Skeletal muscle satellite cell (primary cell): Measurements from ENCODE around the gene SART1.

ENCODE experiments used
- H3K27me3 ChIP-seq: 2 replicates; pipeline ENCODE4 v1.7.0; 2013; ENCODE audit warnings: low read length; ENCODE audit not compliant: control insufficient read depth, insufficient read depth
- H3K36me3 ChIP-seq: 2 replicates; pipeline ENCODE4 v1.7.0; 2013; ENCODE audit warnings: mild to moderate bottlenecking, control low read depth, low read length; ENCODE audit not compliant: insufficient read depth
- H3K4me1 ChIP-seq: 2 replicates; pipeline ENCODE4 v1.7.0; 2013; ENCODE audit warnings: low read length; ENCODE audit not compliant: control insufficient read depth, insufficient read depth
- H3K4me2 ChIP-seq: 2 replicates; pipeline ENCODE4 v1.7.0; 2013; ENCODE audit warnings: mild to moderate bottlenecking, low read length
- H3K4me3 ChIP-seq: 2 replicates; pipeline ENCODE4 v1.7.0; 2013; ENCODE audit warnings: low read length
- H3K9ac ChIP-seq: 2 replicates; pipeline ENCODE4 v1.7.0; 2013; ENCODE audit warnings: mild to moderate bottlenecking, low read depth, low read length, moderate library complexity
- H3K9me3 ChIP-seq: replicated peaks from 2 replicates; pipeline ENCODE4 v1.7.0; 2013; ENCODE audit warnings: mild to moderate bottlenecking, control low read depth, low read length

The SART1 gene

DNA sequence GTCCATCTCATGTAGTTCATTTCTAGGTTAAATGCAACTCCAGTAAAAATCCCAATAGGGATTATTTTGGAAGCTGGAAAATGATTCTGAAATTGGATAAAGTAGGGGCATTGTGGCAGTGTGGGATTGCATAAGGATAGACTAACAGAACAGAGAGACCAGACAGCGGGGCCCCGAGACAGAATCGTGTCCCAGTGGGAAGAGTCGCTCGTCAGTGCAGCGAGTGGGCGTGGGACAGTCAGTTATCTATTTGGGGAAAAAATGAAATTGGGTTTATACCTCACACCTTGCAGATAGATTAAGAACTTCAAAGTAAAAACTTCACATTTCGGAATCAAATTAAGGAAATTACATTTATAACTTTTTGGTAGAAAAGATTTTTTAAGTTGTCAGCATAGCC, 10.6 kb downstream of the SART1 start:
- Histone ChIP-seq H3K27me3 (no peaks in the 10 kb centered on the region), H3K36me3 (peaks cover 52% of the 10 kb centered on the region)

DNA sequence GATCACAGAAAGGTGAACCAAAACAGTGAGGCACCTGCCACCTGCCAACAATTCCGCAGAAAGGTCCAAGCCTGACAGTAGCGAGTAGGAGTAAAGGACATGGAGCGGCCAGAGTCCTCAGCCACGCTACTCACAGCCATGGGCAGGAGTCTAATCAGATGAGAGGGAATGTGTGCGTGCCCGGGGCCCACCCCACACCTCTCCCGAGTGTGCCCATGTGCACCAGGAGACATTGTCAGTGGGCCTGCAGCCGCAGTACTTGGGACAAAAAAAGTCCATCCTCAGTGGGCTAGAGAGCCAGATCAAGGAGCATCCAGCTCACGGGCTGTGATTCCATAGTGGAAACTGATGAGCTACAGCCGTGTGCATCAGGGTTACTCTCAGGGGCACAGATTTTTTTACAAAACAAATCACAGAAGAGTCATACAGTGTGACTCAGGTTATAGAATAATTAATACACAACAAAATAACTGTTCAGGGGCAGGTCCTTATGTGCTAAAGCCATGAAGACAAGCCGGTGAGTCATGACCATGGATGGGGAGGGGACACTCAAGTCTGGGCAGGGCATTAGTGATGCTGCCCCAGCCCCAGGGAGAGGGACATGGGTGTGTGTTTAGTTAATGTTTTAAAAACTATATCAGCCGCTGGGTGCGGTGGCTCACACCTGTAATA, 12.0 kb downstream of the SART1 start:
- Histone ChIP-seq H3K4me2 (no peak overlapping the region), H3K4me3 (no peak overlapping the region), H3K9me3 (no peaks in the 10 kb centered on the region), H3K4me1 (peaks cover 6% of the 10 kb centered on the region), H3K9ac (no peak overlapping the region), H3K36me3 (peaks cover 57% of the 10 kb centered on the region), H3K27me3 (no peaks in the 10 kb centered on the region)

More for the DNA sequence above, 10.6 kb downstream of the SART1 start:
- Histone ChIP-seq H3K9me3 (no peaks in the 10 kb centered on the region), H3K4me2 (no peak overlapping the region), H3K9ac (no peak overlapping the region), H3K4me1 (peaks cover 6% of the 10 kb centered on the region), H3K4me3 (no peak overlapping the region)

DNA sequence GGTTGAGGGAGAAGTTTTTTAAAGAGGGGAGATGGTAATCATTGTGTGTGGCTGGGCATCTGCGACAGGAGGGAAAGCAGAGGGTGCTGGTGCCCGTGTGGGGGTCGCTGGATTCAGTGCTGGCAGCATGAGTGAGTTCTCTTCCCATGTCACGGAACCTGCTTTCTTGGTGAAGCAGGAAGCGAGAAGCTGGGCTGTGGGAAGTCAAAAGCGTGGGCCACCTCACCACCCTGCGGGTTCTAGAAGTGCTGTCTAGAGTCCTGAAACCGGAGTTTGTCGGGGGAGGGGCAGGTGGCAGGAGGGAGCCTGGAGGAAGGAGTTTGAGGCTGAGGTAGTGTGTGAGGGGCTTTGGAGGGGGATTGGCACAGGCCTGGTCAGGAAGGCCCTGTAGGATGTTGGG, 14.2 kb downstream of the SART1 start:
- Histone ChIP-seq H3K36me3 (peaks cover 46% of the 10 kb centered on the region), H3K4me2 (no peak overlapping the region), H3K4me3 (no peak overlapping the region), H3K9ac (no peak overlapping the region), H3K9me3 (no peaks in the 10 kb centered on the region), H3K4me1 (peaks cover 6% of the 10 kb centered on the region), H3K27me3 (no peaks in the 10 kb centered on the region)

DNA sequence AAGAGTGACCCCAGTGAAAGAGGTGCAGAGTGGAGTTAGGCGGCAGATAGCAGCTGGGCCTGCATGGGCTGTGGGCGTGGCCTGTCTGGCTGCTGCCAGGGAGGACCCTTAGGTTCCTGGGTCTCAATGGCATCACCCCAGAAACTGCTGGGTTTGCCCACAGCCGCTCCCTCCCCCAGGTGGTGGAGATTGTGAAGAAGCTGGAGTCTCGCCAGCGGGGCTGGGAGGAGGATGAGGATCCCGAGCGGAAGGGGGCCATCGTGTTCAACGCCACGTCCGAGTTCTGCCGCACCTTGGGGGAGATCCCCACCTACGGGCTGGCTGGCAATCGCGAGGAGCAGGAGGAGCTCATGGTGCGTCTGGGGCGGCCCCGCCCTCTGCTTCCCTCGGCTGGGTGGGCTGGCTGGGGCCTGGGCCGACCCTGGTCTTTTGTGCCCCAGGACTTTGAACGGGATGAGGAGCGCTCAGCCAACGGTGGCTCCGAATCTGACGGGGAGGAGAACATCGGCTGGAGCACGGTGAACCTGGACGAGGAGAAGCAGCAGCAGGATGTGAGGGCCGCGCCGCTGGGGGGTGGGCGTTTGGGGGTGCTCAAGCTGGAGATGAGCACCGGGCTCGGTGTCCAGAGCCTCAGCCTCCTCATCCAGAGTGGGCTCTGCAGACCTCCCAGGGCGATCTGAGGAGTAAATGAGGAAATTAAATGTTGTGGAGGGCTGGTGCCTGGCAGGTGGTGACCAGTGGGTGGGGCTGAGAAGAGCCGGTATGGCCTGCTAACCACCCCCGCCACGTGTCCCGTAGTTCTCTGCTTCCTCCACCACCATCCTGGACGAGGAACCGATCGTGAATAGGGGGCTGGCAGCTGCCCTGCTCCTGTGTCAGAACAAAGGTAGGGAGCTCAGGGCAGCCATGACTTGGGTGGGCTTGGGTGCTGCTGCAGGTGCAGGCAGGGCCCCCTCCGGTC, 15.0 kb downstream of the SART1 start:
- Histone ChIP-seq H3K4me1 (peaks cover 6% of the 10 kb centered on the region), H3K9ac (no peak overlapping the region), H3K36me3 (peaks cover 46% of the 10 kb centered on the region), H3K9me3 (no peaks in the 10 kb centered on the region), H3K27me3 (no peaks in the 10 kb centered on the region), H3K4me2 (no peak overlapping the region), H3K4me3 (no peak overlapping the region)

DNA sequence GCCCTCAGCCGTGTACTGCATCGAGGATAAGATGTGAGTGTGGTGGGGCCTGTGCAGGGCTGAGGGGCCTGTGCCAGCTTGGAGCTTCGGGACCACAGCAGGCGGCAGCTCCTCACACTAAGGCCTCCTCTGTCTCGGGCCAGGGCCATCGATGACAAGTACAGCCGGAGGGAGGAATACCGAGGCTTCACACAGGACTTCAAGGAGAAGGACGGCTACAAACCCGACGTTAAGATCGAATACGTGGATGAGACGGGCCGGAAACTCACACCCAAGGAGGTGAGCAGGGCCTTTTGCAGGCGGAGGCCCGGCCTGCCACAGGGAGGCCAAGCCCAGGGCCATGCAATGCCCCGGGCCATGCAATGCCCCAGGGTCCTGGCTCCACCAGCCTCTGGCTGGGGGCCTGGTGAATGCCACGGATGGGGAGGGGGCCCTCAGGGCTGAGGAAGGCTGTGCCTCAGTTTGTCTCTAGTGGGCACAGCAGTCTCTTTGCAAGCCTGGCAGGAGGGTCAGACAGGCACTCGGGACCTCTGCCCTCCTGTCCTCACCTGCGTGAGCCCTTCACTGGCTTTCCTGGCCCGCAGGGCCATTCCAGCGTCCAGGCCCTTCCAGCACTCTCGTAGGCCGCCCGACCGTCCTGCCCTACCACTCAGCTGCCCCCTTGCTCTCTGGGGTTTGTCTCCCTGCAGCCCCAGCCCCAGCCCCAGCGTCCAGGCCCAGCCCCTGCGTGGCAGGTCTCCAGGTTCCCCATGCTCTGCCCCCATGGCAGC, 16.3 kb downstream of the SART1 start:
- Histone ChIP-seq H3K9me3 (no peaks in the 10 kb centered on the region), H3K36me3 (peaks cover 38% of the 10 kb centered on the region), H3K4me3 (no peak overlapping the region), H3K9ac (no peak overlapping the region), H3K4me2 (no peak overlapping the region), H3K27me3 (no peaks in the 10 kb centered on the region), H3K4me1 (peaks cover 6% of the 10 kb centered on the region)

DNA sequence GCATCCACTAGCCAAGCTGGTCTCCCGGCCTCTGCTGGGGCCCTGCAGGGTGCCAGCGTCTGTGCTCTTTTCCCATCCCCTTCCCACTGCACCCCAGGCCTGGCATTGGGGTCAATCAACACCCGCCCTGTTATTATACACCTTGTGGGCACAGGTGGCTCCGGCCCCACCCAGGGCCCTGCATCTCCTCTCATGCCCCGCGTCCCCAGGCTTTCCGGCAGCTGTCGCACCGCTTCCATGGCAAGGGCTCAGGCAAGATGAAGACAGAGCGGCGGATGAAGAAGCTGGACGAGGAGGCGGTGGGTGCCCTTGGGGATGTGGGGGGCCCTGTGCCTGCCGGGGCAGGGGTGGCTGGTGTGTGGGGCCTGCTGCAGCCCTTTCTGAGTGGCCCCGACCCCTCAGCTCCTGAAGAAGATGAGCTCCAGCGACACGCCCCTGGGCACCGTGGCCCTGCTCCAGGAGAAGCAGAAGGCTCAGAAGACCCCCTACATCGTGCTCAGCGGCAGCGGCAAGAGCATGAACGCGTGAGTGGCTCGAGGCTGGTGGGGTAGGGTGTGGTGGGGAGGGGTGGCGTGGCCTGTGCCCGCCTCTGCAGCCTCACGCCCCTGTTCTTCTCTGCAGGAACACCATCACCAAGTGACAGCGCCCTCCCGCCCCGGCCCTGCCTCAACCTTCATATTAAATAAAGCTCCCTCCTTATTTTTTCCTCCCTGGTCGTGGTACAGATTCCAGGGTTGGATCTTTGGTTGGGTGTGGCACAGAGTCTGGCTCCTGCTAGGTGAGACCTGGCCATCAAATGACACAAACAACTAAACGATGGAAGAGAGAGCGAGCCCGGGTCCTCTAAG, 17.1 kb downstream of the SART1 start:
- Histone ChIP-seq H3K9ac (no peak overlapping the region), H3K9me3 (no peaks in the 10 kb centered on the region), H3K27me3 (no peaks in the 10 kb centered on the region), H3K4me2 (no peak overlapping the region), H3K4me3 (no peak overlapping the region), H3K36me3 (peaks cover 32% of the 10 kb centered on the region), H3K4me1 (peaks cover 2% of the 10 kb centered on the region)

DNA sequence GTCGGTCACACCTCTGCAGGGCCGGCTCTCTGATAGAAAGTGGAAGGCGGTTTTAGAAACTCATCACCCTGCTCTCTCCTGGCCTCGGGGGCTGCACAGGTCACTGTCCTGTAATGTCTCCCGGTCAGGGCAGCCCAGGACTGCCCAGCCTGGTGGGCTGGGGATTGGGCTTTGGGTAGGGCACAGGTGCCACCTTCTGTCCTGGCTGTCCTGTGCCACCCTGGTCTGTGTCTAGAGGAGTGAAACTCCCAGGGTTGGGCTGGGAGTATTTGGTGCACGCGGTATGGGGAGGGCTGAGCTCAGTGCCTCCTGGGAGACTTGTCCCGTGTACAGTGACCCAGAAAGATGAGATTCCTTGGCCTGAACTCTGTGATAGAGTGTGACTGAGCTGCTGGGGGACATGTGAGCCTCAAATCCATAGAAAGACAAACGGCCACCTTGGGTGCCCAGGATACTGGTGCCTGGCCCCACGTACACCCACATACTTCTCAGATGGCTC, 17.8 kb downstream of the SART1 start:
- no peak overlapping the region for H3K4me2 ChIP-seq
- H3K9me3 ChIP-seq, result no peaks in the 10 kb centered on the region
- H3K27me3 ChIP-seq, result no peaks in the 10 kb centered on the region
- no peak overlapping the region for H3K9ac ChIP-seq
- peaks cover 30% of the 10 kb centered on the region for H3K36me3 ChIP-seq
- no peak overlapping the region for H3K4me3 ChIP-seq
- H3K4me1 ChIP-seq, result no peaks in the 10 kb centered on the region

DNA sequence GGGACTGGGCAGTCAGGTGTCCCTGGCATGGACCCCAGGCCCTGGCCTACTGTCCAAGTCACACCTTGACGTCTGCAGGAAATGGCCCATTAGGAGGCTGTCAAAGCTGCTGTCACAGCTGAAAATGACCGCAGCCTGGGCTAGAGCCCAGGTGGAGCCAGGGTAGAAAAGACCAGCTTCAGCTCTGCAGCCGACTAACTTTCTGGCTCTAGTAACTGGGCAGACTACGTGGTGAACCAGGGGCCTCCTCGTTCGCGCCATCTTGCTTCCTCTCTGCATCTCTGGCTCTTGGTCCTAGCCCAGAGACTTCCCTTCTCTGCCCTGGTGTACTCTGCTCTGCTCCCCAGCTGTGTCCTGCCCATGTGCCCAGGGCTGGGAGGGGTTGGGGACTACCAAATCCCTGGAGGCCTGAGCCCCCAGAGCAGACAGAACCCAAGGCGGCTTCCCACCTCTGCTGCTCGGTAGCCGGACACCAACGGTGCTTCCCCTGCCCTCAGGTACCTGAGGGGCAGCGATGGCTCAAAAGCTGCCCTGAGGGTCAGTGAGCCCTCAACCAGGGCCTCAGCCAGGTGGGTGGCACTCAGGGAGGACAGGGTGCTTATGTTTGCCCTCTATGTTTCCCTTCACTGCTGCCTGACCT, 19.7 kb downstream of the SART1 start:
- Histone ChIP-seq H3K9me3 (no peaks in the 10 kb centered on the region), H3K4me1 (no peaks in the 10 kb centered on the region), H3K4me3 (no peak overlapping the region), H3K27me3 (no peaks in the 10 kb centered on the region), H3K4me2 (no peak overlapping the region), H3K9ac (no peak overlapping the region), H3K36me3 (peaks cover 26% of the 10 kb centered on the region)

DNA sequence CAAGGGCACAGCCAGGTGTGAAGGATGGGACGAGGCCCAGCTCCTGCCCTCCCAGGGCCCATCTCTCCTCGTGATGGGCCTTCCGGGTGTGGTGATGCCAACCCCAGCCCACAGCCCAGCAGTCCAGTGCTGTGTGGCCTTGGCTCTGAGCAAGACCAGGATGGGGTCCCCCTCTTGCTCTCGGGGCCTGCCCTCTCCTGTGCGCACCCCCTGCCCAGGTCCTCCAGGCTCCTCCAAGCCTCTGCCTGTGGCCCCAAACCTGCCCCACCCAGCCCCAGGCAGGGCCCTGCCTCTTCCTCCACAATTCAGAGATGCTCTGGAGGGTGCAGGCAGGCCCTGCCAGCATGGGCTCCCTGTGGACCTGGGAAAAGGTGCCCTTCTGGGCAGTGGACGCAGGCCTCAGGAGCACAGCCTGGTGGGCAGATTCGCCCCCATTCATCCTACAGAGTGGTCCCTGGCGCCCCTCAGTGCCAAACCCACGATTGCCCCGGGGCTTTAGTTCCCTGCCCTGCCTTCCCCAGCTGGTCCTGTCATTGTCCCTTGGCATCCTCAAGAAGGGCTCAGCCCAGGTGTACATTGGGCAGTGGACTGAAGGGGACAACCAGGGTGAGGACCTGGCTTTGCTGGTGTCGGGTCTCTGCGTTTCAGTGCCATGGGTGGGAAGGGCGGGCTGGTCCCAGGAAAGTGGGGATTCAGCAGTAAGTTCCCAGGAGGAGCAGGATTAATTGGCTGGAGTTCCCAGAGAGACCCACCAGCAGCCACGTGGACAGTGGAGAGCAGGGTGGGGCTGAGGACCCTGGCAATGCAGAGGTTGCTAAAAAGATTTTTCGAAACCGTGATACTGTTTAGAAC, 20.7 kb downstream of the SART1 start:
- Histone ChIP-seq H3K4me3 (no peak overlapping the region), H3K27me3 (no peaks in the 10 kb centered on the region), H3K36me3 (peaks cover 19% of the 10 kb centered on the region), H3K4me1 (no peaks in the 10 kb centered on the region), H3K9me3 (no peaks in the 10 kb centered on the region), H3K9ac (no peak overlapping the region), H3K4me2 (no peak overlapping the region)
